Body of pancreas (tissue), 4 donors: Measurements from ENCODE around the gene SHH.

Source experiments
- CTCF ChIP-seq, 7 experiments: fragments of 450-650 bp in 4 of 7; fragments of 200-600 bp in 3 of 7; sonication (generic) in 3 of 7; IDR thresholded peaks; one replicate each; pipeline ENCODE4 v1.5.1; 2016 to 2019; ENCODE audit warnings: antibody characterized with exemption in 7 of 7
- POLR2A ChIP-seq, 3 donors: fragments of 450-650 bp; IDR thresholded peaks; one replicate each; pipeline ENCODE4 v1.6.1; 2016; ENCODE audit warnings: antibody characterized with exemption in 3 of 3, mild to moderate bottlenecking in 2 of 3

- TF ChIP-seq CTCF (IDR thresholded peaks at IDR 0.05) (no peak), POLR2A (IDR thresholded peaks at IDR 0.05) (no peak)
These were observed 22.3 kb upstream of the SHH start for GRCh38 chr7:155834486-155835048.
